DLD1 (cell line): ENCODE measurements around the gene VENTX.

ENCODE experiments used
- in situ Hi-C: cut with HindIII; loops from 2 replicates; pipeline ENCODE4 v1.10.0; 2017; ENCODE audit warnings: low sequenced_read_pairs

The VENTX gene

DNA sequence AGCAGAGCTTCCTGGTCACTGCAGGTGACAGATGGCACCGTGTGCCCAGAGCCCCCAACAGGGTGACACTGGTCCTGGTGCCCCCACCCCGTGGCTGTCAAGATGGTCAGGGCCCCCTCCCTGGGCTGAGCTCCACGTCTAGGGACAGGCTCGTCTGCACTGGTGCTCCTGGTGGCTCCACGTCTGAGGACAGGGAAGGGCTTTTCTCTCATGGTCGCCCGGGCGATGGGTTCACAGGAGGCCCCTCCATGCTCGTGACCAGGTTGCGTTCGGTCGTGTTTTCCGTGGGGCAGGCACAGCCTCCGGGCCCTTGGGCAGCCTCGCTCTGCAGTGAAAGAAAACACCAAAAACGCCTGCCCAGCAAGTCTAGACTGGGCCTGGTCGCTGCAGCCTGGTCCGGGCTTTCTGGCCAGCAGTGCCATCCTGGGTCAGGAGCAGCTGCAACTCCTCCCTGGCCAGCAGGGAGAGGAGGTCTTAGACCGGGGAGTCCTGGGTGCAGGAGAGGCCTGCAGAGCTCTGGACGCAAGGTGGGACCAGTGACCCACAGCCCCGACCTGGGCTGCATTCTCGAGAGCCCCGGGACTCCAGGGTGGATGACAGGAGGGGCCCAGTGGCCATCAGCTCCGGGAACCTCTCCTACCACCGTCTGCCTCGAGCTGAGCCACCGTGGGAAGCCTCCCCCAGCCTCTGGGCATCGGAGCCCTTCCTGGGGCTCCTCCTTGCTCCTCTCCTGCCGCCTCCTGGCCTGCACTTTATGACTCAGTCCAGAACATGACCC lies 35.5 kb upstream of the VENTX start:
- in situ Hi-C loops: no loop called here

DNA sequence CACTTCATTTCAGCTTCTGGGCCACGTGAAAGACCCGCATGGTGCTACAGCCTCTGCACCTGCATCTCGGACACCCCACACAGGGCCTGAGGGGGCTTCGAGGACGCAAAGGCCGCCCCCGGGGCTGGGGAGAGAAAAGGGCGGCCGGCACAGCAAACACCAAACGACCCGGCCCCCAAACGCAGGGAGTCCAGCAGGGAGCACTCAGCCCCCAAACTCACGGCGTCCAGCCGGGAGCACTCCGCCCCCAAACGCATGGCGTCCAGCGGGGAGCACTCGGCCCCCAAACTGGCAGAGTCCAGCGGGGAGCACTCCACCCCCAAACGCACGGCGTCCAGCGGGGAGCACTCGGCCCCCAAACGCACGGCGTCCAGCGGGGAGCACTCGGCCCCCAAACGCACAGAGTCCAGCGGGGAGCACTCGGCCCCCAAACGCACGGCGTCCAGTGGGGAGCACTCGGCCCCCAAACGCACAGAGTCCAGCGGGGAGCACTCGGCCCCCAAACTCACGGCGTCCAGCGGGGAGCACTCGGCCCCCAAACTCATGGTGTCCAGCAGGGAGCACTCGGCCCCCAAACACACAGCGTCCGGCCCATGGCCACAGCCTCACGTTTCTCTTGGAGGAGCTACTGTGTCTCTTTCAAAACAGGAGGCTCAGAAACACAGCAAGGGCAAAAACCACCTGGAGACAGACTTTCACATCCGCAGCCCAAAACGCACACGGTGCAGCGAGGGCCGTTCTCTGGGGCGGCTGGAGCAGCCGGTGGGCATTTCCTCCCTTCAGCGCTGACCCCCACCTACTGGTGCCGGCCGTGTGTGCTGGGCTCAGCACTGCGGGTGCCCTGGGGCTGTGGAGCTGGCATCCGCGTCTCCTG lies 34.6 kb upstream of the VENTX start:
- in situ Hi-C loops: no loop called here

DNA sequence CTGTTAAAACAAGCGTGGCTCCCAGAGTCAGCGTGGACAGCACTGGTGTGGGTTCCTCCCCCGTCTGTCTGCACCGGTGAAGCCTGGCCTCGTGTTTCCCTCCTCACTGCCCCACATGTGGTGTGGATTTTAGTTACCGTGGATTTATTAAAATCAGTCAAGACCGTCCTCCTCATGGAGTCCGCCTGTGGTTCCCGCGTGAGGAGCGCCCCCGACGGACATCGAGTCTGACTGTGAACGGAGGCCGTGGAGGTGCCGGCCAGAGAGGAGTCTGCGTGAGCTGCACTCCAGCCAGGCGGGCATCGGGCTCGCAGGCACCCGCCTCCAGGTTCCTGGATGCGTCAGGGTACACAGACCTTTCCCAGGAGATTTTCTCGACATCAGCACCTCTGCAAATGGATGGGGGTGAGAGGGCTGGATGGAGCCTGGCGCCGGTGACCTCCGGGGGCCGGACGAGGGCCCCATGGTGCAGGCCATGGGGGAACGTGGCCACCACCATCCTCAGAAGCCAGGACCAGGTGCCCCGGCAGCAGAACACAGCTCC lies 33.9 kb upstream of the VENTX start:
- in situ Hi-C loops: no loop called here

DNA sequence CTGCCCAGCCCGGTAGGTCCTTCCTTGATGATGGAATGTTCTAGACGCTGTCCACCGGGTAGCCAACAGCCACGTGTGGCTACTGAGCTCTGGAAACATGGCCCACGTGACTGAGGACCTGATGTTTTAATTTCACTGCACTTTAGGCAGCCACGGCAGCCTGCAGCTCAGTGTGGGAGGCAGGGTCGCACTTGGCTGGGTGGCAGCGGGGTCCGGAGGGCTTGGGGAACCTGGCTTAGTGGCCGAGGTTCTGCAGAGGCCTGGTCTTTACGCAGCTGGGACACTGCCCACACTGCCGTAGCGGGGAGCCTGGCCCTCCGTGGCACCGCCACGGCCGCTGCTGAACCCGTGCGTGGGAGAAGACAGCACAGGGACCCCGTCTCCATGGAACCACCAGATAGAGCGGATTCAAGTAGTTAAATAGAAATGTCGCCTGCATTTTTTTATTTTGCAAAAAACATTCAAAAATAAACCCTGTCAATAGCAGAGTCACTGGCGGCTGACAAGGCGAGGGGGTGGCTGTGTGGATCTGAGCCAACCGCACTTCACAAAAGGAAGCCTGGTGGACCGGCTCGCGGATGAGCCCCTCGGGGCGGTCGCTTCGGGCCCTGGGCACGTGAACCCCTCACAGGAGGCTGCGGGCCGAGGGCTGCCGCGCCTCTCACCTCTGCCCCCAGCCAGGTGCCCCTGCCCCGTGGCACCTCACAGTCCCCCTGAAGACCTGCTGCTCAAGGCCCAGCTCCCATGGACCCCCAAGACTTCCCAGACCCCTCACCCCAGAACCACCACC lies 33.2 kb upstream of the VENTX start:
- in situ Hi-C loops: no loop called here

DNA sequence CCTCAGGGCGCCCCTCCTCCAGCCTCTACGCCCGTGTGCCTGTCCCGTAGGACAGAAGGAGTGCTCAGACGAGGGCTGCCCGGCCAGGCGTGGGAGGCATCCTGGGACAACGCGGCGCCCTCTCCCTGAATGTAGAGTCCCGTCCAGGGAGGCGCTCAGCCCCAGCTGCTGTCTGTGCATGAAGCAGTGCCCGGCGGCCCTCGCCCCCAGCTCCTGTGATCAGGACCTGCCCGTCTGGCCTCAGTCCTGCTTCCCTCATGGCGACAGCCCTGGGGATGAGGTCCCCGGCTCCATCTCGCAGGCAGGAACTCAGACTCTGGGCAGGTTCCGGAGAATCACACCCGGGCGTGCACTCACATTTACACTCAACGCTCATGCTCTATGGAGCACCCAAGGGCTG lies 32.5 kb upstream of the VENTX start:
- in situ Hi-C loops: no loop called here

DNA sequence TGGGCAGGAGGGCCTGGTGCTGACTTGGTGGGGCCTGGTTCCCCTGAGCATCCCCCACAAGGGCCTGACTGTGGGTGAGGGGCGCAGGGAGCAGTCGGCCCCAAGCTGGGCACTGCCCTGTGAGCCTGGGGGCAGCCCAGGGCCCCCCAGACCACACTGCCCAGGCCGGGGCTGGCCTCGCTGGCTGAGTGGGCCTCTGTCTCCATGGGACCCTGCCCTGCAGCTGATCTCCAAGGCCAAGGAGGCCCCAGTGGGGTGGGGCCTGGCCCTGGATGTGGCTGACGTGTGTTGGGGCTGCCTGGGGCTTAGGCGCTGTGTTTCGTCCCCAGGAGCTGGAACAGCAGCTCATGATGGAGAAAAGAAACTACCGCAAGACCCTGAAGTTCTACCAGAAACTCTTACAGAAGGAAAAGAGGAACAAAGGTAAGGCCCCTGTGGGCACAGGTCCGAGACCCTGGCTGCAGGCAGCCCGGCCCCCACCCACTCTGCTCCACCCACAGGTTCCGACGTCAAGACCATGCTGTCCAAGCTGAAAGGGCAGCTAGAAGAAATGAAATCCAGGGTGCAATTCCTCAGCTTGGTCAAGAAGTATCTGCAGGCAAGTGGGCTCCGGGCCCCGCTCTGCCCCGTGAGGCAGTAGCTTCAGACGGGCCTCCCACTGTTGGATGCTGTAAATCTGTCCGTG lies 31.2 kb upstream of the VENTX start:
- in situ Hi-C loops: no loop called here

DNA sequence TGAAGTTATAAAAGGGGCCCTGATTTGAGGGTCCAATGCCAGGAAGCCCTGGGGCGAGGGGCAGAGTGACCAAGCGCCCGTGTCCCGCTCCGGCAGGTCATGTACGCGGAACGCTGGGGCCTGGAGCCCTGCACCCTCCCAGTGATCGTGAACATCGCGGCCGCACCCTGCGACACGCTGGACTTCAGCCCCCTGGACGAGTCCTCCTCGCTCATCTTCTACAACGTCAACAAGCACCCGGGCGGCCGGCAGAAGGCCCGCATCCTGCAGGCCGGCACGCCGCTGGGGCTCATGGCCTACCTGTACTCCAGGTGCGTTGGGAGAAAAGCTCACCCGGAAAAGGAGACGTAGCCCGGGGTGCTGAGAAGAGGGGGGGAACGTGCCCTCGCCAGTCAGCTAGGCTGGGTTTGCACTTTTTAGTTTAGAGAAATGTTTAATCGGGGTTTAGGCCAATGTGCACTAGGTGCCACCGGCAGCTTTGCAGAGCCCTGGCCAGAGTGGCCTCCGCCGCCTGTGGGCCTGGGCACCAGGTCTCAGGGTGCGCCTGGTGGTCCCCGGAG lies 30.5 kb upstream of the VENTX start:
- in situ Hi-C loops: no loop called here

DNA sequence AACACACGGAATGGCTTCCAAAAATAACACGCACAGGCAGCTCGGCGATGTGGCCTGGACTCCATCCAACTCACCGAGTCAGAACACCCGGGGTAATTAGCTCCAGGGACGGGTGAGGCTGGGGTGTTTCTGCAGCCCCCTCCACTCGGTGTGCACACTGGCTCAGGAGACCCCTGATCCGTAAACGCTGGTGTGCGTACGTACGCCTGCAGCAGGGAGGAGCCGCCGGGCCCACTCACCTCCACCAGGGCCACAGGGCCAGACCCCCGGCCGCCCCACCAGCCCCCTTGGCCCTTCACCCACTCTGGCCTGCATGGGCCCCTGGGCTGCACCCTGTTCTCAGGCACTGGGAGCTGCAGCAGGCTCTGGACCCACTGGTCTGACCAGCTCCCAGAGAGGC lies 30.0 kb upstream of the VENTX start:
- in situ Hi-C loops: no loop called here

DNA sequence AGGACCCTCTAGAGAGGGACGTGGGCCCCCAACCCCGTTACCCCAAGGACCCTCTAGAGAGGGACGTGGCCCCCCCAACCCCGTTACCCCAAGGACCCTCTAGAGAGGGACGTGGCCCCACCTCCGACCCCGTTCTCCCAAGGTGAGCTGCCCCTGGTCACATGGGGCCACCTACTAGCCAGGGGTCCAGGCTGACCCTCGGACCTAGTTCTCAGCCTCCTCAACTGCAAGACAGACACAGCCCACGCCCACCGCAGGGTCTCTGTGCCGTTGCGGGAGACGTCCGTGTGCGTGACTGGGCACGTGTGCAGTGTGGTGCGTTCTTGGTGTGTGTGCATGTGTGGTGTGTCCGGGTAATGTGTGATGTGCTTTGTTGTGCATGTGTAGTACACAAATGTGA lies 29.2 kb upstream of the VENTX start:
- in situ Hi-C loops: no loop called here

DNA sequence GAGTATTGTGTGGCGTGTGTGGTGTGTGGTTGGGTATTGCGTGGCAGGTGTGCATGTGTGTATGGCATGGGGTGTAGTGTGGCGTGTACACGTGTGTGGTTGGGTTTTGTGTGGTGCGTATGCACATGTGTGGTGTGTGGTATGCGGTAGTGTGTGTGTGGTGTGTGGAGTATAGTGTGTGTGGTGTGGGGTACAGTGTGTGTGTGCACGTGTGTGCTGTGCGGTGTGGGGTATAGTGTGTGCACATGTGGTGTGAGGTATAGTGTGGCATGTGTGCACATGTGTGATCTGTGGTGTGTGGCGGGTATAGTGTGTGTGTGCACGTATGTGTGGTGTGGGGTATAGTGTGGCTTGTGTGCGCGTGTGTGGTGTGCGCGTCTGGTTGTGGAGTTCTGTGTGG lies 28.5 kb upstream of the VENTX start:
- in situ Hi-C loops: no loop called here

DNA sequence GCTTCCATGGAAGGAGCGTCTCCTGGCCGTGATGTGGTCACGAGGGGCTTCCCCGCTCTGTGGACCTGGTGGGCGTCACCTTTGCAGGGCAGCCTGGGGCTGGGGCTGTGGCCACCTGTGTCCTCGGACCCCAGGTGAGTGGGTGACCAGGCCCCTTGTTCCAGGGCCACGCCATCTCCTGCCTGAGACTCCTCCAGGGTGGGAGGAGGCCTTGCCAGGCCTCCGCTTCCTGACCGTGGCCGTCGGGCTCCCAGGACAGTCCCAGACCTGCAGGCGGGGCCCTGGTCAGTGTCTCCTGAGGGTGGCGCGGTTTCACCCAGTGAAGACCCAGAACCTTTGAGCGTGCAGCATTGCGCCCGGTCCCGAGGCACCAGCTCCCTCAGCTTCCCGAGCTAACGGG lies 28.0 kb upstream of the VENTX start:
- in situ Hi-C loops: no loop called here

DNA sequence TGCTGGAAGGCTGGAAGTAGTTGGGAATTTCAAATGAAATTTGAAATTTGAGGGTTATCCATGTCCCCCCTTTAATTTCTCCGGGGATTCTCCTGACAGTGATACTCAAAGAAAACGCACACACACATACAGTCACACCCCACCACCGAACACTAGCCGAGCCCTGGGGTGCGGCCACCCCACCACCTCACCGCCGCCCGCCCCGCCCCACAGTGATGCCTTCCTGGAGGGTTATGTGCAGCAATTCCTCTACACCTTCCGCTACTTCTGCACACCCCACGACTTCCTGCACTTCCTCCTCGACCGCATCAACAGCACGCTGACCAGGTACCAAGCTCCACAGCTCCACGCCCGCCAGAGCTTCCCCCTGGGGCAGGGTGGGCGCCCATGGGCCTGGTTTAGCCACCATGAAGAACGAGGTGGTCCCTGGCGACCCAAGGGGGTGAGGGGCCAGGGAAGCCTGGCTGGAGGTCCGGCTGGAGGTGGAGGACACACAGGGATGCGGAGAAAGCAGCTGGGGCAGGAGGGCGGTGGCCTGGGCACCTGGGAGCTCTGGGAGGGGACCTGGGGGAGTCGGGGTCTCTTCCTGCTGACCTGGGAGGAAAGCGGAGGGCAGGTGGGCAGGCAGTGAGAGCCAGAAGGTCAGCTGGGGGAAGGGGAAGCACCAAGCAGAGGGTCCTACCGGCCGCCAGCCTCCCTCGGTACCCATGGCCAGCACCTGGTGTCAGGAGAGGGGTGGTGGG lies 27.1 kb upstream of the VENTX start:
- in situ Hi-C loops: no loop called here

DNA sequence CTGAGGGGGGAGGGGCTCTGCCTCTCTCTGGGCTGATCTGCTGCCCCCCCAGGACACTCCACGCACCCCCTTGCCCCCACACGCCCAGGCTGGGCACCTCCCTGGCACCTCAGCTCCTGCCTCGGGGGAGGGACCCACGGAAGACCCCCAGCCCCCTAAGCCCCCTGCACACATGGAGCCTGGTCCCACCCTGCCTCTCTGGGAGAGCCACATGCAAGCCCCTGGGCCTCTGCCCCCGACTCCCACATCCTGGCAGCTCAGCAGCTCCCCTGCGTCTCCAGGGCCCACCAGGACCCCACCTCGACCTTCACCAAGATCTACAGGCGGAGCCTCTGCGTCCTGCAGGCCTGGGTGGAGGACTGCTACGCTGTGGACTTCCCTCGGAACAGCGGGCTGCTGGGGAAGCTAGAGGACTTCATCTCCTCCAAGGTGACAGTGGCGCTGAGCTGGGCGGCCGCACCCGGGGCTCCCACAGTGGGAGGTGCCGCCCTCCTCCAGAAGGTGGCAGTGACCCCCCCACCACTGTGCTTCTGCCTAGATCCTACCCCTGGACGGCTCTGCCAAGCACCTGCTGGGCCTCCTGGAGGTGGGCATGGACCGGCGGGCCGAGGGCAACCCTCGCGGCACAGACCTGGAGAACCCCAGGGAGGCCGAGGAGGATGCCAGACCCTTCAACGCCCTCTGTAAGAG lies 26.4 kb upstream of the VENTX start:
- in situ Hi-C loops: no loop called here

DNA sequence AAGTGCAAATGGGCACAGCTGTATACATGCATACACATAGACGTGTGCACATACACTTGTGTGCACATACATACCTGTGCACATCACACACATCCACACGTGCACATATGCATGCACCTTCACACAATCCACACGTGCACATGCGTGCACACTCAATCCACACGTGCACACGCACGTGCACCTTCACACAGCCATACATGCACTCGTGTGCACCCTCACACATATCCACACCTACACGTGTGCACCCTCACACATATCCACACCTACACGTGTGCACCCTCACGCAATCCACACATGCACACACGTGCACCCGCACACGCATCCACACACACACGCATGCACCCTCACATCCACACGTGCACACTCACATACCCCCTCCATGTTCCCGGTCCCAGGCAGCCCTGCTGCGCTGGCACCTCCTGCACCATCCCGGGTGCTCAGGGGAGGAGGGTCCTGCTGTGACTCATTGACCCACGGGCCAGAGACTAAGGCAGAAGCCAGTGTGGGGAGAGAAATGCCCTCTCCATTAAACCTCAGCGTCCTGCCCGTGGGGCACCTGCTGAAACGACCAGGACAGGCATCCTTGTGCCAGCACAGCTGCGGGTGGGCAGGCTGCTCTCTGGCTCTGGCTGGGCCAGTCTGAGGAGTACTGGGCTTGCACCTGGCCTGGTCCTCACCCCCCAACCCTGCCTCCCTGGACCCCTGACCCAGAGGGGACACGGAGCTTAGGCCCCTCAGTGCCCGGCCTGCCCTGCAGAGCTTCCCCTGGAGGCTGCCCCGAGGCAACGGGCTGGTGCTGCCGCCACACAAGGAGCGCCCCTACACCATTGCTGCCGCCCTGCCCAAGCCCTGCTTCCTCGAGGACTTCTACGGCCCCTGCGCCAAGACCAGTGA lies 25.4 kb upstream of the VENTX start:
- in situ Hi-C loops: no loop called here

DNA sequence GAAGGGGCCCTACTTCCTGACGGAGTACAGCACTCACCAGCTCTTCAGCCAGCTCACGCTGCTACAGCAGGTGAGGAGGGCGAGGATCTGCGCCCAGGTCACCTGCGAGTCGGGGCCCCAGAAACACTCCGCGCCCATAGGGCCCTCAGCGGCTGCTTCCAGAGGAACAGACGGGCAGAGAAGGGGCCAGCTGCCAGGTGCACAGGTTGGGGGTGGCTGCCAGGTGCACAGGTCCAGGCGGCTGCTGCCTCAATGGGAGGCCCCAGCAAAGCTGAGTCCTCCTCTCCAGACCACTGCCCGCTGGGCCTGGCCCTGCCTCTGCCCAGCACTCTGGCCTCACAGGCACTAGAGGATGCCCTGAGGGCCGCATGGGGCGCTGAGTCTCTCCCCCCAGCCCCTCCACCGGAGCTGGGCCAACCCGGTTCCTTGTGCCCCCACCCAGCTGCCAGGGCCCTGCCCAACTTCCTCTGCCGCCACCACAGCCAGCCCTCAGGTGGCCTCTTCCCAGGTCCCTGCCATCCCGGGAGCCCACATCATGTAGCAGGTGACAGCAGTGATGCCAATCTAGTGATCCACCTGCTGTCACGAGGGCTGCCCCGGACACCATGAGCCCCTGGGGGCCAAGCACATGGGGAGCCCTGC lies 24.7 kb upstream of the VENTX start:
- in situ Hi-C loops: no loop called here

DNA sequence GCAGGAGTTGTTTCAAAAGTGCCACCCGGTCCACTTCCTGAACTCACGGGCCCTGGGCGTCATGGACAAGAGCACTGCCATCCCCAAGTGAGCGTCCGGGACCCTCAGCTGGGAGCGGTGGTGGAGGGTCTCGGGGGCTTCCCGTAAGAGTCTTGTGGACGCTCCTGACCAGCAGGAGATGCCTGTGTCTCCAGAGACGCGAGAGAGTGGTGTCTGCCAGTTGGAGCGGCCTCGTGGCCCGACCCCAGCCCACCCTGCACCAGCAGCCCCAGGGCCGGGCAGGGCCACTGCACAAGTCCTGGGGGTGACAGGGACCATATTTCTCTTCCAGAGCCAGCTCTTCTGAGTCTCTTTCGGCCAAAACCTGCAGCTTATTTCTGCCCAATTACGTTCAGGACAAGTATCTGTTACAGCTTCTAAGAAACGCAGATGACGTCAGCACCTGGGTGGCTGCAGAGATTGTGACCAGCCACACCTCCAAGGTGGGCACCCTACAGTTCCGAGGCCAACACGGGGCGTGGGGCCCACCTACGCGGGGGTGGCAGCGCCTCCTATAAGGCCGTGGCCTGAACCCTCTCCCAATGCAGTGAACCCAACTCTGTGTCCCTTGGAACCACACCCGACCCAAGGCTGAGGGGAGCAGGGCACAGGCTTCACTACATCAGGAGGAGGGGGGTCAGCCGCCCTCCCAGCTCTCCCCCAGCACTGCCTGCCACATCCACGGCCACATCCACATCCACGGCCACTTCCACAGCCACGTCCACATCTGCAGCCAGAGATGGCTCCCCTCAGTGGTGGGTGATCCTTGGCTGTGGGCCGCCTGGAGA lies 23.8 kb upstream of the VENTX start:
- in situ Hi-C loops: no loop called here
